Measurements from ENCODE around the gene SYF2. TPM values are rescaled to one million over a fixed set of nuclear protein-coding genes. Genes with fewer than 3 reads are reported as not detected.

SYF2 gene
- total and polyA plus RNA-seq, 2 of the 4 experiments (the other 2 are of a cell fraction): 8.6 to 19.5 TPM

GRCh38 chr1:25255706-25256577, 23.6 kb upstream of the SYF2 start:
- Histone ChIP-seq H3K23ac (ENCODE audit: low read depth, low read length) (no peak overlapping the region), H3K4me1 (ENCODE audit: control insufficient read depth, insufficient read depth, low read length) (peaks cover 6% of the 10 kb centered on the region), H3K4ac (ENCODE audit: low read depth, low read length) (no peak overlapping the region; the same call in 1 of the 2 replicates), H2BK20ac (ENCODE audit: low read depth, low read length) (peak overlapping the region; percentile 49; the same call in 1 of the 2 replicates), H3K9ac (ENCODE audit: low read depth, low read length) (no peak overlapping the region), H4K8ac (ENCODE audit: low read depth in 2 of 2, low read length in 2 of 2) (no peak overlapping the region), H3K27me3 (ENCODE audit: control insufficient read depth, insufficient read depth, low read length) (no peaks in the 10 kb centered on the region), H2AK5ac (ENCODE audit: low read depth, low read length) (peak overlapping the region; percentile 54), H2BK15ac (ENCODE audit: low read depth, low read length) (peak overlapping the region; percentile 85; the same call in 1 of the 3 replicates), H2BK120ac (ENCODE audit: low read depth, low read length) (no peak overlapping the region), H2BK5ac (ENCODE audit: low read depth, low read length, poor library complexity, severe bottlenecking) (peak overlapping the region; percentile 66), H3K36me3 (ENCODE audit: control insufficient read depth, insufficient read depth, low read length) (no peaks in the 10 kb centered on the region), H3K9me3 (ENCODE audit: control insufficient read depth, insufficient read depth, low read length) (no peaks in the 10 kb centered on the region), H3K27ac (ENCODE audit: insufficient read depth, low read length) (no peak overlapping the region), H3K18ac (ENCODE audit: low read depth, low read length) (no peak overlapping the region), H2AK9ac (replicated peaks; ENCODE audit: low read depth, low read length, poor library complexity) (no peak overlapping the region), H2AFZ (replicated peaks; ENCODE audit: low read length, poor library complexity) (no peak overlapping the region), H4K20me1 (ENCODE audit: insufficient read depth, low read length) (no peaks in the 10 kb centered on the region), H3K14ac (replicated peaks; ENCODE audit: low read depth, low read length) (no peak overlapping the region), H3K4me2 (ENCODE audit: low read depth, low read length) (no peak overlapping the region), H3K9me1 (ENCODE audit: insufficient read depth, low read length) (peaks cover 20% of the 10 kb centered on the region), H4K5ac (ENCODE audit: low read depth, low read length) (no peak overlapping the region), H3K56ac (ENCODE audit: extremely low read depth, insufficient read depth, low read length) (no peak overlapping the region), H3K79me1 (ENCODE audit: low read depth in 1 of 2, low read length in 2 of 2) (peaks cover 21 to 54% of the 10 kb centered on the region in 2 experiments), H4K91ac (ENCODE audit: insufficient read depth, low read depth, low read length) (0 out of 2 replicates have a peak overlapping the region, but pooled peaks have one; percentile 13), H3K4me3 (ENCODE audit: insufficient read depth, low read depth, low read length) (no peak overlapping the region)
- intact Hi-C loops (cut with micrococcal nuclease): no loop called here
- dilution Hi-C loops (cut with HindIII; ENCODE audit: low sequenced_read_pairs, unreplicated experiment): no loop called here
- WGBS, 2 experiments (ENCODE audit: extremely low coverage in 2 of 2, insufficient read length in 1 of 2): 100% methylated on average over 4 of the region's 18 CpGs; no CpG with 5 or more reads in 1 of the 2 experiments
- CTCF ChIA-PET: no interaction called here
- POLR2A ChIA-PET (ENCODE audit: unreplicated experiment): no interaction called here
- ATAC-seq (ENCODE audit: low read depth): no peak
- no peak for TF ChIP-seq RCOR1 (IDR thresholded peaks at IDR 0.05; ENCODE audit: insufficient replicate concordance, low read length)
- TF ChIP-seq, protein P1, sequence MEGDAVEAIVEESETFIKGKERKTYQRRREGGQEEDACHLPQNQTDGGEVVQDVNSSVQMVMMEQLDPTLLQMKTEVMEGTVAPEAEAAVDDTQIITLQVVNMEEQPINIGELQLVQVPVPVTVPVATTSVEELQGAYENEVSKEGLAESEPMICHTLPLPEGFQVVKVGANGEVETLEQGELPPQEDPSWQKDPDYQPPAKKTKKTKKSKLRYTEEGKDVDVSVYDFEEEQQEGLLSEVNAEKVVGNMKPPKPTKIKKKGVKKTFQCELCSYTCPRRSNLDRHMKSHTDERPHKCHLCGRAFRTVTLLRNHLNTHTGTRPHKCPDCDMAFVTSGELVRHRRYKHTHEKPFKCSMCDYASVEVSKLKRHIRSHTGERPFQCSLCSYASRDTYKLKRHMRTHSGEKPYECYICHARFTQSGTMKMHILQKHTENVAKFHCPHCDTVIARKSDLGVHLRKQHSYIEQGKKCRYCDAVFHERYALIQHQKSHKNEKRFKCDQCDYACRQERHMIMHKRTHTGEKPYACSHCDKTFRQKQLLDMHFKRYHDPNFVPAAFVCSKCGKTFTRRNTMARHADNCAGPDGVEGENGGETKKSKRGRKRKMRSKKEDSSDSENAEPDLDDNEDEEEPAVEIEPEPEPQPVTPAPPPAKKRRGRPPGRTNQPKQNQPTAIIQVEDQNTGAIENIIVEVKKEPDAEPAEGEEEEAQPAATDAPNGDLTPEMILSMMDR (conservative IDR thresholded peaks at IDR 0.05; ENCODE audit: low read depth, low read length): no peak
- TF ChIP-seq MAFK (IDR thresholded peaks at IDR 0.05; ENCODE audit: low read depth, low read length): no peak
- TF ChIP-seq ELK1 (IDR thresholded peaks at IDR 0.05; ENCODE audit: borderline replicate concordance, low read depth, low read length): no peak
- no peak for TF ChIP-seq CEBPB (IDR thresholded peaks at IDR 0.05; ENCODE audit: low read depth, low read length)
- TF ChIP-seq MXI1 (IDR thresholded peaks at IDR 0.05; ENCODE audit: borderline replicate concordance, low read depth, low read length): no peak
- no peak for TF ChIP-seq POLR2A (IDR thresholded peaks at IDR 0.05; ENCODE audit: low read depth, low read length)
- TF ChIP-seq RAD21 (IDR thresholded peaks at IDR 0.05; ENCODE audit: low read length): no peak
- no peak for TF ChIP-seq NFE2L2 (IDR thresholded peaks at IDR 0.05; ENCODE audit: low read depth, low read length)
- no peak for TF ChIP-seq CHD1 (IDR thresholded peaks at IDR 0.05; ENCODE audit: low read depth, low read length)
- no TSS peak for BruUV-seq (replicated peaks)
- in situ Hi-C loops (cut with MboI; ENCODE audit: low sequenced_read_pairs): no loop called here
- DNase-seq: no peak
